PC-9 (cell line): ENCODE measurements around the gene SYT2.

ENCODE experiments used
- EZH2 ChIP-seq: fragments of 200-600 bp; sonication (generic); IDR thresholded peaks from 2 replicates; pipeline ENCODE4 v1.8.0; 2017; ENCODE audit warnings: antibody characterized with exemption, low read depth
- TF ChIP-seq, protein P1 (sequence below): fragments of 200-600 bp; sonication (generic); conservative IDR thresholded peaks from 2 replicates; pipeline ENCODE4 v1.6.1; 2017; ENCODE audit warnings: mixed run types, antibody characterized with exemption, mild to moderate bottlenecking, moderate library complexity

DNA sequence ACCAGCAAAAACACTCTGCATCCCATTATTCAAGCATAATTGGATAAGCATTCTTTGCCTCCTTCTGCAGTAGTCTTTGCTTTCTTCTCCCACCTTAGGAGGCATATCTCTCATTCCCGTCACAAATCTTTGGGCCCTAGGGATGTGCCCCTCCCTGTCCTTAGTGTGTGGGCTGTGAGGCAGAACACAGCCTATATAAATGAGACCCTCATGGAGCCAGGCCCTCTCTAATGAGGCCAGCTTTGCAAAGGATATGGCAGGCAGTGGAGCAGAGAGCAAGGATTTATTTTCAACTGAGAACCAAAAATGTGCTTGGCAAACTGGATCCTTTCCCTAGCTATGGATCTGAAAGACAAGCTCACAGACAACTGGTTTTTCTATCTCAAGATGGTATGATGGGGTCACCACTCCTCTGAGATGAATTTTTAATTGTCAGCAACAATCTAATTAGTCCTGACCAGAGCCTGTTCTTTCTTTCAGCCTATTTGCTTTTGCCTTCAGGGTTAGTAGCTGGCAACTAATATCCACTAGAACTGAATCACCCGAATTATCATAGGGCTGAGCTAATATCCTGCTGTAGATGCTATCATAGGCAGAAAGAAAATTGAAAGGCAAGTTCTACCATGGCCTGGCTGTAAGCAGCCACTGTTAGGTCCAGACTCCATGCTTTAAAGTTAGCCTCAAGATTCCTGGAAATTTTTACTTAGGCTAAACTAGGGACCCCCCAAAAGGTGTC, 134.2 kb downstream of the SYT2 start:
- TF ChIP-seq, protein P1, sequence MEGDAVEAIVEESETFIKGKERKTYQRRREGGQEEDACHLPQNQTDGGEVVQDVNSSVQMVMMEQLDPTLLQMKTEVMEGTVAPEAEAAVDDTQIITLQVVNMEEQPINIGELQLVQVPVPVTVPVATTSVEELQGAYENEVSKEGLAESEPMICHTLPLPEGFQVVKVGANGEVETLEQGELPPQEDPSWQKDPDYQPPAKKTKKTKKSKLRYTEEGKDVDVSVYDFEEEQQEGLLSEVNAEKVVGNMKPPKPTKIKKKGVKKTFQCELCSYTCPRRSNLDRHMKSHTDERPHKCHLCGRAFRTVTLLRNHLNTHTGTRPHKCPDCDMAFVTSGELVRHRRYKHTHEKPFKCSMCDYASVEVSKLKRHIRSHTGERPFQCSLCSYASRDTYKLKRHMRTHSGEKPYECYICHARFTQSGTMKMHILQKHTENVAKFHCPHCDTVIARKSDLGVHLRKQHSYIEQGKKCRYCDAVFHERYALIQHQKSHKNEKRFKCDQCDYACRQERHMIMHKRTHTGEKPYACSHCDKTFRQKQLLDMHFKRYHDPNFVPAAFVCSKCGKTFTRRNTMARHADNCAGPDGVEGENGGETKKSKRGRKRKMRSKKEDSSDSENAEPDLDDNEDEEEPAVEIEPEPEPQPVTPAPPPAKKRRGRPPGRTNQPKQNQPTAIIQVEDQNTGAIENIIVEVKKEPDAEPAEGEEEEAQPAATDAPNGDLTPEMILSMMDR, result no peak
- TF ChIP-seq EZH2, result no peak
